Activated T-cell treated with anti-CD3 and anti-CD28 coated beads, Interleukin-2, amount 50 U/mL, for 1 hour (primary cell): ENCODE measurements around the gene MEF2A.
"Not testable (repeated sequence)": the region's sequence is repeated elsewhere in the genome, so short reads cannot be mapped to it uniquely, and the experiment has no call there.

Source experiments
- DNase-seq: peaks from one replicate; pipeline ENCODE4 v3.0.0-alpha.2; 2020

MEF2A gene

DNA sequence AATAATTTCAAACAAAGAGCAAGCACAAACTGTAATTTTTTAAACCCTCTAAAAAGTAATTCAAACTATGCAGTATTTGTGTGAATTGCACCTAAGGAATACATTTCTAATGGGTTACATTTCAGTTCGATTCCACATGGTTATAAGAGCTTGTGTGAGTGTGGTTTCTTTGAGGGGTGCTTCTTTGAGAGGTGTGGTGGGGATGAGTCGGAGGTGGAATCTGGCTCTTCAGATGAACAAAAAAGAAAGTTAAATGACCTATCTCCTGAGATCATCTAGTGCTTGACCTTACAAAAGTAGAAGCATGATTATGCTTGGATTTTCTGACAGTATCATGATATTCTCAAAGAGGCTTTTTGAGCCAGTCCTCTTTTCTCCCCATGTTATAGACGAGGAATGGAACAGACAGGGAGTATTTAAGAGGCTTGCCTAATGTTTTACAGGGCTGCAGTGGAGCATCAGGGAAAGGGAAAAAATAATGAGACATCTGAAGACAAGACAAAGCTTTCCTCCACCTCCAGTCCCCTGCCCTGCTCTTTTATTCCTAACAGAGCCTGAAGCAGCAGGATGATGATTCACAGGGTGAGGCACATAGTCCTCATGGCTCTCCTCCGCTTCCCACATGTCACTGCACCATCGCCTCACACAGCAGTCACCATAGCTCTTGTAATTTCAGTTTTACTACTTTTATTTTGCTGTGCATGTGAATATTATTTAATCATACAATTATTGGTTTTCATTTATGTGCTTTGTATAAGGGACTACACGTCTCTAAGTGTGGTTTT is 85.4 kb downstream of the MEF2A start:
- DNase-seq: no peak

DNA sequence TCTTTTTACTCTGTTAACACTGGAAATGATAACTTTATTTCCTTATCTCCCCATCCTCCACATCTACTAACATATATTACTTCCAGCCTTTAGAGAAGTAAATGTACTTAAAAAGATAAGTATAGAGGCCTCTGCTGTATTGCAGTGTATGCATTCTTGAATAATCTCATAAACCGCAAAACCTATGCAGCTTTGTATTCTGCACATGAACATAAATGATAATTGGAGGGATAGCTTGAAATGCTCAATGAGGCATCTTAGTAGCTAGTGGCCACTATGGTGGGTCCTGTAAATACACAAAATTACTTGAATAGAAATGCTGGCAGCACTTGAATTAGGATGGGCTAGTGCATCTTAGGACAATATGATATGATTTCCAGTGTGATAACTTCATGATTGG is 90.4 kb downstream of the MEF2A start:
- no peak for DNase-seq

DNA sequence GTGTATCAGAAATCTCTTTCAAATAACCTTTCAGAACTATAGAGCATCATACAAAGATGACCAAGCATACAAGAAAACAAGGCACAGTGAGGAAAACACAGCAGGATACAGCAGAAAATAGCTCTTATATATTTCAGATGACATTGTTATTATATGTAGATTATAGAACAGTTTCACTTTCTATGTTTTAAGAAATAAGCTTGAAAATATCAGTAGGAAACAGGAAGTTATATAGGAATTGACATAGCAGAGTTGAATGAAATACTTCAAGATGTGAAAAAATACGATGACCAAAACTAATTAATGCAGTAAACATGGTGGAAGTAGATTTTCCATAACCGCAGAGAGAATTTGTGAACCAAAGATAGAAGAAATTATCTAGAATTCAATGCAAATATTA is 92.2 kb downstream of the MEF2A start:
- no peak for DNase-seq

DNA sequence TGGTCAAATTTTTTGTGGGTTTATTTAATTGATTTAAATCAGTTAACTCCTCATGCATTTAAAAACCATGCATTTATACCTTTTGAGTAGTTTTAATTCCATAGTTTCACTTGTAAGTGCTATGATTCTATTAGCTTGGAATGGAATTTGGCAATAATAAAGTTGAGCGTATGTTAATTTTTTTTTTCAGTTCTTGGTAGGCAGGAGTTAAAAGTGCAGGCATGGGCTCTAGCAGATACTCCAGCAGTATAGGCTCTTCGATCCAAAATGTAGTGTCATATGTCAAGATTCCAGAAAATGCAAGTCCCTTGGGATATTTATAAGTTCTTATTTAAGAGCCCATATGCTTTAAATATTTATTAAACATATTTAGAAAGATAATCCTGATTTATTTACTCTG is 97.1 kb downstream of the MEF2A start:
- no peak for DNase-seq

DNA sequence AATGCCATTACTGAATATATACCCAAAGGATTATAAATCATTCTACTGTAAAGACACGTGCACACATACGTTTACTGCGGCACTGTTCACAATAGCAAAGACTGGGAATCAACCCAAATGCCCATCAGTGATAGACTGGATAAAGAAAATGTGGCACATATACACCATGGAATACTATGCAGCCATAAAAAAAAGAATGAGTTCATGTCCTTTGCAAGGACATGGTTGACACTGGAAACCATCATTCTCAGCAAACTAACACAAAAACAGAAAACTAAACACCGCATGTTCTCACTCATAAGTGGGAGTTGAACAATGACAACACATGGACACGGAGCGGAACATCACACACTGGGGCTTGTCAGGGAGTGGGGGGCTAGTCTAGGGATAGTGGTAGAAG is 100.3 kb downstream of the MEF2A start:
- DNase-seq: not testable (repeated sequence)

- DNase-seq: no peak
Observed at GRCh38 chr15:99668533-99669182, 102.9 kb downstream of the MEF2A start.

DNA sequence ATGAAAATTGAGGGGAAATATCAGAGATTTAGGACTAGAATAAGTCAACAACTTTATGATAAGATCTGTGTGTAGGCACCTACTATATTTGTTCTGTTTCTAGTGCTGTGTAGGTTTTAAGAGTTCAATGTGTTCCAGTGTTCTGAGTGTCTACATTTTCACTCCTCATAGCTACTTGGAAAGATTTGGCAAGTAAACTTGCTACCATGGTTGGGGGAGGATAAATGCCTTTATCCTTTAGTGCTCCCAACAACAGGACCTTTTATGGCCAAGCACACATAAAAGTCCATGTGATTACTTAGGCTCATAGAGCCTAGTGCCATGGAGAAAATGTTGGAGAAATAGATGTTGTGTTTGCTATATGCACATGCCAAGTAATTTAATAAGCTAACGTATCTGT is 103.5 kb downstream of the MEF2A start:
- no peak for DNase-seq

- DNase-seq: no peak
Observed at GRCh38 chr15:99671926-99672635, 106.3 kb downstream of the MEF2A start.

DNA sequence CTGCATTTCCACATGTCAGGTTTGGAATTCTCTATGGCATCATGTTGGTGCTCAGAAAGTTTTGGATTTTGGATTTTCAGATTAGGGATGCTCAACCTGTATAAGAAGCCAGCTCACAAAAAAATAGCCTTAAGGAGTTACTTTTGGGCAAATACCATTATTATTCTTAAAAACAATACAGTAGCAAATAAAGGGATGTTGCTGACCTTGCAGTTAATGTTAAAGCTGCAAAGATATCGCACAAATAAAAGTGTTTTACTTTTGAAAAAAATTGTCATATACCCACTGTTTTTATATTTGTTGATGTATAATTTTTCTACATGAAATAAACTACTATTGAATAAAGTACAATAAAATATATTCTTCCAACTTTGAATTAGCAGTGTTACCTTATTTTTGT is 107.3 kb downstream of the MEF2A start:
- no peak for DNase-seq

DNA sequence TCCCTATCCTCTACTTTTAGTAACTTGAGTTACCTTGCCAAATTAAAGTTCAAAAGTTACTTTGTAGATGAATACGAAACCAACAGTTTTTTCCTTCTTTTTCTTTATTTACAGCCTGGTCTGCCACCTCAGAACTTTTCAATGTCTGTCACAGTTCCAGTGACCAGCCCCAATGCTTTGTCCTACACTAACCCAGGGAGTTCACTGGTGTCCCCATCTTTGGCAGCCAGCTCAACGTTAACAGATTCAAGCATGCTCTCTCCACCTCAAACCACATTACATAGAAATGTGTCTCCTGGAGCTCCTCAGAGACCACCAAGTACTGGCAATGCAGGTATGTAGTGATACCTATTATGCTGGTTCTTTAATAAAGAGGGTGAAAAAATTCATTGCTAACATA is 108.5 kb downstream of the MEF2A start:
- DNase-seq: no peak

GRCh38 chr15:99677540-99678134 is 111.9 kb downstream of the MEF2A start:
- no peak for DNase-seq

GRCh38 chr15:99680276-99680675 is 114.5 kb downstream of the MEF2A start:
- no peak for DNase-seq

GRCh38 chr15:99681990-99682389 is 116.2 kb downstream of the MEF2A start:
- no peak for DNase-seq

DNA sequence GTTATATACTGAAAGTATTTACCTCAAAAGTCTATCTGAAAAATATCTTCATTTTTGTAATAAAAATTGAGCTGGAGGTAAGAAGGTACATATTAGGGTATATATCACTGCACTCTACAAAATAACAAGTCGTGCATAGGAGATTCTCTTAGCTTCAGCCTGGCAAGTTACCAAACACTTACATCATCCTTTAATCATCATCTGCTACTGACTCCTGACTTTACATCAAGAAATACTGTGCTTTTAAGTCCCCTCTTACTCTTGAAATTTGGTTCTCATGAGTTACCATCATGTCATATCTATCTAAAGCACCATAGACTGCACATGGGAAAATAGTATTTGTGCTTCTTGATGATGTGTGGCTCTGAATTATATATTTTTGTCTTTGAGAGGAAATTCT is 116.7 kb downstream of the MEF2A start:
- DNase-seq: no peak

- DNase-seq: no peak
Observed at GRCh38 chr15:99683000-99683670, 117.4 kb downstream of the MEF2A start.

- no peak for DNase-seq
Observed at GRCh38 chr15:99686290-99686689, 120.5 kb downstream of the MEF2A start.

DNA sequence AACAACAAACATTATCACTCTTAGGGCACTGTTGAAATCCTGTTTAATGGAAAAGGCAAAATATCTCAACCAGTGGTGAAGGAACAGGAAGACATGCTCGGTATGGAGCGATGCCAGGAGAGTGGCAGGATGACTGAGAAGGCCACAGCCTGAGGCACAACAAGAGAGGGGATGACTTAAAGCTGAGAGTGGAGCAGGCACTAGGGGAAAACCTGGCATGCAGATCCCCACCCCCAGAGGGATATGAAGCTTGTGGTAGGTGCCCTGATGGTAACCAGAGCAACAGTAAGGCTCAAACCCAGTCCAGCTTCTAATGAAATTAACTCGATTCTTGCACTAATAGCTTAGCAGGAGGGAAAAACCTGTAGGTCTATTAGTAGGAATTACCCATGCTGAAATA is 127.0 kb downstream of the MEF2A start:
- no peak for DNase-seq

DNA sequence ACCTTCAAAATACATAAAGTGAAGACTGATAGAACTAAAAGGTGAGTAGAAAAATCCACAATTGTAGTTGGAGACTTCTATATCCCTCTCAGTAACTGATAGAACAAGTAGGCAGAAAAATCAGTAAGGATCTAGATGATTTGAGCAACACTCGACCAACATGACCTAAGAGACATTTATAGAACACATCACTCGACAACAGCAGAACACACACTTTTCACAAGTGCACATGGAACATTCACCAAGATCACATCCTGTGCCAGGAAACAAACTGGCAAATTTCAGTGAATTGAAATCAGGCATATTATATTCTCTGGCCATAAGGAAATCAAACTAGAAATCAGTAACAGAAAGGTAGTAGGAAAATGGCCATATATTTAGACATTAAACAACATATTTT is 130.3 kb downstream of the MEF2A start:
- no peak for DNase-seq

- DNase-seq: no peak
Observed at GRCh38 chr15:99702895-99703602, 137.3 kb downstream of the MEF2A start.

- no peak for DNase-seq
Observed at GRCh38 chr15:99703603-99704443, 138.0 kb downstream of the MEF2A start.

DNA sequence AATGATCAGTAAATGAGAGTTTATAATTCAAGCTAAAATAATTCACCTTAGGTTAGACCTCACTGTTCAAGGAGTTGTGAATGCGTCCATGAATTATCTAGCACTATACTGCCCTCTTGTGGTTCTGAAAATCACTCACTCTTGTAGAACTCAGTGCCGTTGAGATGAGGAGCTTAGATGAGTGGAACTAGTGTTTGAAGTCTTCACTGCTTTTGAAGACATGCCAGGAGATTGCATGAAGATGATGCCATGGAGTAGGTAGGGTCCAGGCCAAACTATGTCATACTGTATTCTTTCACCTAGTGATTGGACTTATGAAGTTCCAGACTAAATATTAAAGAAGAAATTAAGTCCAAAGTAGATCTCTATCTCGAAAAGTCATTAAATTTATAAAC is 138.7 kb downstream of the MEF2A start:
- no peak for DNase-seq
